NCI-H187 (cell line): ENCODE results near the gene RPL36.
A peak's percentile ranks its signal among the peaks of the same experiment; 100 is the strongest.

Source experiments
- DNase-seq, 2 experiments: peaks; one replicate each; lab custom pipeline; 2025; lab: John Stamatoyannopoulos, UW

Gene RPL36

DNA sequence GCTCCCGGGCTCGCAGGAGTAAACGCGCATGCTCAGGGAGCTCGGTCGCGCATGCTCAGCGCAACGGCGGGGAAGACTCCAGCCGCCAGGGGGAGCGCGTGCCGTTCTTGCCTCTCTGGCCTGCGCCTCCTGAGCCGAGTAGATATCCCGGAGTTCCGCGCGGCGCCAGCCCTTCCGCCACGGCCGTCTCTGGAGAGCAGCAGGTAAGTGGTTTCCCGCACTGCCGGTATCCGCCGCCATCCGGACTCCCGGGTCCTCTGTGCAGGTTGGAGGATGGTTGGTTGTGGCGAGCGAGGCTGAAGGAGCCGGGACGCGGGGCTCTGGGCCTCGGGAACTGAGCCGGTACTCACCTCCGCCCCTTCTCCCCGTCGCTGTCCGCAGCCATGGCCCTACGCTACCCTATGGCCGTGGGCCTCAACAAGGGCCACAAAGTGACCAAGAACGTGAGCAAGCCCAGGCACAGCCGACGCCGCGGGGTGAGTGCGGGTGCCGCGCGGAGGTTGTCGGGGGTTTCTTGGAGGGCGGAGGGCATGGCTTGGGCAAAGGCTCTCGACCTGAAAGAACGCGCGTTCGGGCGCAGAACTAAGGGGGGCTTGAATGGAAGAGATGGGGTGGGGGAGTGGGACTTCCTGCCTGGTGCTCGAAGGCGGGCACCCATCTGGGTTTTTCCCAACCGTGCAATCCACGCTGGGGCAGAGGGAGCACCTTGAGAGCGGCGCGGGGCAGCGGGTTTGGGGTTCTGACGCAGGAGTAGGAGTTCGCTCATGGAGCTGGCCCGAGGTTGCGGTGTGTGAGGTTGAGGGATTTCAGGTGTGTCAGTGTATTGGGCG, at the start of gene RPL36:
Gene RPL36, plus strand, starts transcription at position 171 of the 830 bp plus-strand sequence. Its CDS starts 213 bp downstream, at position 384.
- peak; percentile 78 to 81 for DNase-seq

DNA sequence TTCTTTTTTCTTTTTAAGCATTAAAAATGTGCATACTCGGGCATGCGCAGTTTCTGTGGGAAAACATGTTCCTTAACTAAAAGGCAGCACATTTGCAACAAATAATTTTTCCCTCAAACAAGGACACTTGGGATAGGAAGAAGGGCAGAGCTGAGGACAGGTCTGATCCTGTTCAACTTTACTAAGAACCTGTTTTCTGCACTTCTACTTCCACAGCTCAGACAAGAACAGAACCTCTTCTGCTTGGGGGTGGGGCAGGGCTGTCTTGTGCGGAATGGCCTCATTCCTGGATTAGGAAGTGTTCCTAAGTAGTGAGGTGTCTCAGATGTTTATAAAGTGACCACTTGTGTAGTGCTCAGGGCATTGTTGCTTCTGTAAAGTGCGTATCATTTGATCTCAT, 48.9 kb upstream of the RPL36 start:
- no peak for DNase-seq

DNA sequence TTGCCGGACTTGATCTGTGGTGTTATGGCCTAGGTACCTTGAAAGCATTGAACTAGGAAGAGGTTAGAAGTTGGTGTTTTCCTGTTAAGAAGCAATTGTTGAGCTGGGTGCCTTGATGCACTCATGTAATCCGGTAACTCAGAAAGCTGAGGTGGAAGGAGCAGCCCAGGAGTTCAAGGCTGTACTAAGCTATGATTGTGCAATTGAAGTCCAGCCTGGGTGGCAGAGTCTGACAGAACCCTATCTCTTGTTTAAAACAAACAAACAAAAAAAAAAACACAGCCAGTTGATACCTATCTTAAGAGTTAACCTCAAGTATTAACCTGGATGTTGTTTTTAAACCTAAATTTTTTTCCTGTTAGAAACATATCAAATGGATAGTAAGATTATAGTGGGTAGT, 47.9 kb upstream of the RPL36 start:
- DNase-seq, result no peak

DNA sequence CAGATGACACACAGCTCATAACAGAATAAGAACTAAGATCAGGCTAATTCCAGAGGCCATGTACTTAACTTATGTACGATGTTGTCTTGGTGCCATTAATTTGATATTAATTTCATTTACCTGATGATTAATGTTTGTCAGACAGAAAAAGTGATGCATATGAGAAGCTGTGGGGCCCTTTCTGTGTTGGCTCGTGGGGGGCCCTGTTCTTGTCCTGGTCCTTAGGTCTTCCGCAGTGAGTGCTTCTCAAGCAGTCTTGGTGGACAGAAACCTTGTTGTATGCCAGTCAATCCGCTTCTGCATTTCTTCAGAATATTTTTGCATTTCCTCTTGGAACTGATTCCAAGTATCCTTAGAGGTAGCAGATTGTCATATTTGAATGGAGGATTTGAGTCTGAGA, 47.0 kb upstream of the RPL36 start:
- no peak for DNase-seq

DNA sequence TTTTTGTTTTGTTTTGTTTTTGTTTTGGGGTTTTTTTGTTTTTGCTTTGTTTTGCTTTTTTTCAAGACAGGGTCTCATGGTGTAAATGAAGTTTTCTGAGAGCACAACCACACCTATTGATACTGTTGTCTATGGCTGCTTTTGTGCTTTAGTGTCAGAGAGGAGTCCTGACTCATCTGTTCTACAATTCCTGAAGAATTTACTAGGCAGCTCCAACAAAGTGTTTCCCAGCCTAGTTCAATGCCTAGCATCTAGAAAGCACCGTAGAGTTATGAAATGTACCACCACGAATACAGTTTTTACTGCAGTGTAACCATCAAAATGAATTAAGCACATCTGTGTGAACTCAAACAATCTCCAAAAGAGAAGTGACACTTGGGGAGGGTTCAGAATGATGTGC, 46.1 kb upstream of the RPL36 start:
- DNase-seq, result no peak

DNA sequence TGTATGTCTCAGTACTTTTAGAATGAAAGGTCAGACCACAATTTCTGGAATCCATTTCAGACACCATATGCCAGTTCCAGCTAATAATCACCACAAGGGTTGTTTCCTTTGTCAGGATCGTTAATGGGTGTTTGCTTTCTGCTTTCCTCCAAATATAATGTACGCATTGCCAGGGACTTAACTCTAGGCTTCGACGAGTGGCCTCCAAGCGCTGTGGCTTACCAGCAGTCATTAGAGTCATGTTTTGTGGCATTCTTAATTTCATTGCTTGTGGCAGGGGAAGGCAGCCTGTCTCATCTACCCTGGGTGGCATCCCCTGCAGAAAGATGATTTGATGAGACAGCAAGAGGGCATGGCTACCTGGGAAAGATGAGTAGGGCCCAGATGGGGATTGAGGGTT, 44.7 kb upstream of the RPL36 start:
- no peak for DNase-seq

DNA sequence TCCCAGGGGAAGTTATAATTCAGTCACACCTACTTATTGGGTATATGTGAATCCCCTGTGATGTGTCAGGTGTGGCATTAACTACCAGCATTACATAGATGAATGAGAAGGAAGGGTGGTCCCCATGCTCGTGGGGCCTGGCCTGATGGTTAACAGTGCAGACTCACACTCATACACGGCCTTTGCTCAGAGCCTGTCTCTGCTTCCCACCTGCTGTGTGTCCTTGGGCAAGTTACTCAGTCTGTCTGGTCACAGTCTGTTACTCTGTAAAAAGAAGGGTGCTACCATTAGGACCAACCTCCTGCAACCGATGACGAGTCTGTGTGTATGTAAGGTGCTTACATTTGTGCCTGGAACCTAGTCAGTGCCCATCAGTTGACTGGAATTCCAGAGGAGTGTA, 43.4 kb upstream of the RPL36 start:
- no peak for DNase-seq

DNA sequence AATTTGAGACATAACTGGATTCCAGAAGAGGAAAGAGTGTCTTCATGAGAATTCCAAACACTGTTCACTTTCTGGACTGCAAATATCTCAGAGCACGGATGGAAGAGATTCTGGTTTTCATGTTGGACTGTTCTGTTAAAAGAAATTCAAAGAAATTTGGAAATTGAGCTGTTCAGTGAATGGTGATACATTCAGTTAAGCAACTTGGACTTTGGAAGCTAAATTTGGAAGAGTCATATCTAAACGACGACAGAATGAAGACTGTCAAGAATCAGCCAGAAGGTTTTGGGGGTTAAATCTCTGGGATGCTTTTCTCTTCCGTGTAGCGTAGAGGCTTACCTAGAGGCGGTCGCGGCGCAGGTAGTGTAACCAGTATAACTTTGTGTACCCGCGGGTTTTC, 41.6 kb upstream of the RPL36 start:
- DNase-seq, result no peak

DNA sequence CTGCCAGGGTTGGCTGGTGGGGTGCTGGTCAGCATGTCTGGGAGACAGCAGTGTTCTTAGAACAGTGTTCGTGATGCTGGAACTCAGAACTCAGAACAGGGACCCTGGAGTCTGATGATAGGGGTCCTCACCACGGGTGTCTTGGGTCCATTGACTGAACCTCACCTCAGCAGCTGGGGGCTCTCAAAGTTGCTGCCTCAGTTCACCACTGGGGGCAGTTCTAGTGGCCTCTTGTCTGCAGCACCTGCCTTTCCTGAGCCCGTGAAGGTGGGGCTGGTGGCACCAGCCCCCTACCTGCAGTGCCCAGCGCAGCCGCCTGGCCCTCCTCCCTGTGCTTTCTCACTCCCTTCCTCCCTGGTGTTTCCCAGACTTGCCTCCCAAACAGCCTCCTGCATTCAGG, 38.7 kb upstream of the RPL36 start:
- DNase-seq, result no peak

DNA sequence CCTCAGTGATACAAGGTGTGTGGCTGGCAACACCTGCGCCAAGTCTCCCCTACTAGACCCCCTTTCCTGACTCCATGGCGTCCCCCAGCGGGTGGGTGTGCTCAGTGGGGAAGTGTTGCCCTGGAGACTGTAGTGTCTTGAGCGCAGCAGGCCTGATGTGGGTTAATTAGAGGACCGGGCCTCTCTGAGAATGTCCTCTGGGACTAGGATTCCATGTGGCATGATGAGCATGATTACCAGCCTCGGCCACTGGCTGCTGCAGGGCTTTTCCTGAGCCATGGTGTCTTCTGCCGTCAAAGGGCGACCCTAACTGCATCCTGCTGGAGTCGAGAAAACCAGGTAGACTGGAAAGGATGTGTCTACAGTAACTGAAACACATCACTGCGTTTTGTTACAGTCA, 37.8 kb upstream of the RPL36 start:
- no peak for DNase-seq

DNA sequence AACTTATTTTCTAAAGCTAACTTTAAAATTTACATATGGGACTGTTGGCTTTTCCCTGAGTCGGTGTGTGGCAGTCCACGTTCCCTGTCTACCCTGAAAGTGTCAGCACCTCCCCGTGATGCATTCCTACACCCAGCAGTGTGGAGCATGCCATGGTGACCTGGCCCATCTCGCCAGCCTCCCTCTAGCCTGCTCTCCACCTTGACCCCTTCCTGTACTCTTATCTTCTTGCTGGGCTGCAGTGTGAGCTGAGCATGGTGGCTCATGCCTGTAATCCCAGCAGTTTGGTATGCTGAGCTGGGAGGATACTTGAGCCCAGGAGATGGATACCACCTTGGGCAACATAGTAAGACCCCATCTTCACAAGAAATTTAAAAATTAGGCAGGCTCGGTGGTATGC, 35.2 kb upstream of the RPL36 start:
- DNase-seq, result no peak

DNA sequence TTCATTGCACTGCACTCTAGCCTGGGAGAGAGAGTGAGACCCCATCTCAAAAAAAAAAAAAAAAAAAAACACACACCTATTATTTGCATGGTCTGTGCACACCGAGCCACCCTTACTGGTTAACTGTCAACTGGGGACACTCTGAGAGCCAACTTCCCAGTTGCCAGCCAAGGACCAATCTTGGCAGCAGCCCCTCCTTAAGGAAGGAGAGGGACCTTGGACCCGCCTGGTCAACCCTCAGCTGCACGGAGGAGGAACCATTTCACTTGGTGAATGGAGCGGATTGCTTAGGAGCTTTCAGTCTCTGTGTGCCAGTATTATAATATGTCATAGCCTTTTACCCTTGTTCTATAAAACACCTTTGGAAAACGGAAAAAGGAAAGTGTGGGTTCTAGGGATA, 34.7 kb upstream of the RPL36 start:
- DNase-seq, result no peak

DNA sequence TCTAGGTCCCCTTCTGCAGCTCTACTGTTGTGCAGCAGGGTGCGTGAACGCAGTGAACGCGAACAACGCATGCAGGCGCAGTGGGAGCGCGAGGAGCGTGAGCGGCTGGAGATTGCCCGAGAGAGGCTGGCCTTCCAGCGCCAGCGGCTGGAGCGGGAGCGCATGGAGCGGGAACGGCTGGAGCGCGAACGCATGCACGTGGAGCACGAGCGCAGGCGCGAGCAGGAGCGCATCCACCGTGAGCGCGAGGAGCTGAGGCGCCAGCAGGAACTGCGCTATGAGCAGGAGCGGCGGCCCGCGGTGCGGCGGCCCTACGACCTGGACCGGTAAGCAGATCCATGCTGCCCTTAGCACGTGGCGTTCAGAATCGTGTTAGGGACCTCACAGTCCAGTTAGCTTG, 28.6 kb upstream of the RPL36 start:
- DNase-seq, result no peak

DNA sequence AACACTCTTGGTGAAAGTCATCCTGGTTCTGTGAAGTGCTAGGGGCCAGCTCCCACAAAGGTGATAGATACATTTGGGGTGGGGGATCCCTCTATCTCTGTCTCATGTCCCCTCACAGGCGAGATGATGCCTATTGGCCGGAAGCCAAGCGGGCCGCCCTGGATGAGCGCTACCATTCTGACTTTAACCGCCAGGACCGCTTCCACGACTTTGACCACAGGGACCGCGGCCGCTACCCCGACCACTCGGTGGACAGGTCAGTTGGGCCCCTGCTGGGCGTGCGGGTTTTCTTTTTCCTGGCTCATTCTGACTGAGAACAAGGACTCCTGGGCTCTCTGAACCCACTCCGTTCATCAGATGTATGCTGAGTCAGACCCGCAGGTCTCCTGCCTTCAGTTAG, 26.2 kb upstream of the RPL36 start:
- DNase-seq, result no peak

DNA sequence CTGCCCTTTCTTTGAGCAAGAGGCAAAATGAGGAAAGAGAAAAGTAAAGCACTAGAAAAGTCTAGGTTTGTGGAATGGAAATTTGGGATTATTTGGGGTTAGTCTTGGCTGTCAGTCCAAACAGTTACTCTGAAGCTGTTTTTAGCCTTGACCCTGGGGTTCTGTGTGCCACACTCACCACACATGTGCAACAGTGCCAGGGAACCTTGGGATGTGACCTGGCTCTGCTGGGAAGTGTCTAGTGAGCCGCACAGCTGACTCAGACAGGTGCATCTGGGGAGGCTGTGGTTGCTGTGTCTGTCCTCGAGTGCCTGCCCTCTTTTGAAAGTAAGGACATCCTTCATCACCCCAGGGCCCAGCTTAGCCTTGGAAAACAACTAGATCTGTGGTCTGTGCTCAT, 25.6 kb upstream of the RPL36 start:
- no peak for DNase-seq

DNA sequence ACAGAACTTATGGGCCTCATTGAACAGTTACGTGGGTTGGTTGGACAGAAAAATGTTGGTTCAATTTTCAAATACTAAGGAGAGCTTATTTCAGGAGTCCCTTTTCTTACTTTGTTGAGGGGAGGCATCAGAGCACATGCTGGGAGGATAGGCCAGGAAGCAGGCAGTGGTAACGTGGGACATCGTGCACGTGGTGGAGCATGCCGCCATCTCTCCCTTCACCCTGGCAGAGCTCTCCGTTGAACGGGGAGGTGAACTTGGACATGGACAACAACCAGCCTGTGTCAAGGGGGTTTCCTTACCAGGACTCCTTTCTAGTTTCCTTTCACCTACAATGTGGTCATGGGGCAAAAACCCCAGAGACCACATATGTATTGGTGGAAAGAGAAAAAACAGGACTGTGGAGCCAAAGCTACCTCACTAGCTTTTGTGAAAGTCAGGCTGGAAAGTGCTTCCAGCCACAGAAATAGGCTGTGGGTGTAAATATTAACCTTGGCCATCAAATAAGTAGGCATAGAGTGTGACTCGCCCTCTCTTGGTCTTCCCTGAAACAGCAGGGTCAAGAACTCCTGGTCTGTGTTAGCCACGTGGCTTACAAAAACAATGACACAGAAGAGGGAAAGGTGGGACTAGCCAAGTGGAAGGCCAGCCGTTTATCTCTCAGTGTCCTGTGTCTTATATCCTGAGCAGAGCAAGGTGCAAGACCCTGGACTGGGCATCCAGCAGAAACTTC, 24.1 kb upstream of the RPL36 start:
- DNase-seq, result no peak

DNA sequence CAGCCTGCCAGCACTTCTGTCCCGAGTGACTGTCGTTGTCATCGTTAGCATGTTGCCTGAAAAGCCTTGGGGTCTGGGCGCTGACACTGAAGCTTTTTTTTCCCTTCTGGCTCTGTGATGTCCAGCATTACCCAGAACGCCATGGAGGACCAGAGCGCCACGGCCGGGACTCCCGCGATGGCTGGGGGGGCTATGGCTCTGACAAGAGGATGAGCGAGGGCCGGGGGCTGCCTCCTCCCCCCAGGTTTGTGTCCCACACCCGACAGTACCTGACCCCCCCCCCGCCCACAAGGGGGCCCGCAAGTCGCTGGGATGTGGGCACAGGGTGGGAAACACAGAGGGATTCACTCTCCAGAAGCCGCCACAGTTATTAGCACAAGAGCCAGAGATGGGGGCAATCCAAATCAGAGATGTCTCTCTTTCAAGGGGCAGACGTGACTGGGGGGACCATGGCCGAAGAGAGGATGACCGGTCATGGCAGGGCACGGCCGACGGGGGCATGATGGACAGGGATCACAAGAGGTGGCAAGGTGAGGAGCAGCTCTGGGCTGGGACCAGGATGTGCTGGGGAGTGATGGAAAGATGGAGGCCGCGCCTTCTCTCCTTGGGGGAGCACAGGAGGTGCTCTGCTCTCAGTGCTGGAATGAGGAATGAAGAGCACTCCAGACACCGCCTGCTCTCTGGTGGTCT, 23.0 kb upstream of the RPL36 start:
- no peak for DNase-seq

DNA sequence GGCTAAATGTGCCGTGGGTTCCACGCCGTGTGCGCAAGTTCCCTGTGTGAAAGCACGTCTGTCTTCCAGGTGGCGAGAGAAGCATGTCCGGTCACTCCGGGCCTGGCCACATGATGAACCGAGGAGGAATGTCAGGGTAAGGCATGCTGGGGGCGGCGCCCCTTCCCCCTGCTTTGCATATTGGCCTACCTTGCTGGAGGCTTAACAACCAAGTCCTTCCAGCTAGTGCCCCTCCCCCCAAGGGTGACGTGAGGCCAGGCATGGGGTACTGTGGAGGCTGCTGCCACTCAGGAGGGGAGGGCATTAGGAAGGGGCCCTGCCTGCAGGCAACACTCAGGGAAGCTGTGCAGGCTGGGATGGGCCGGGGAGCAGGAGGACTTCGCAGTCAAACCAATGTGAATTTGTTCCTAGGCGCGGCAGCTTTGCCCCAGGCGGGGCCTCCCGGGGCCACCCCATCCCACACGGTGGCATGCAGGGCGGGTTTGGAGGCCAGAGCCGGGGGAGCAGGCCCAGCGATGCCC, 22.3 kb upstream of the RPL36 start:
- no peak for DNase-seq

DNA sequence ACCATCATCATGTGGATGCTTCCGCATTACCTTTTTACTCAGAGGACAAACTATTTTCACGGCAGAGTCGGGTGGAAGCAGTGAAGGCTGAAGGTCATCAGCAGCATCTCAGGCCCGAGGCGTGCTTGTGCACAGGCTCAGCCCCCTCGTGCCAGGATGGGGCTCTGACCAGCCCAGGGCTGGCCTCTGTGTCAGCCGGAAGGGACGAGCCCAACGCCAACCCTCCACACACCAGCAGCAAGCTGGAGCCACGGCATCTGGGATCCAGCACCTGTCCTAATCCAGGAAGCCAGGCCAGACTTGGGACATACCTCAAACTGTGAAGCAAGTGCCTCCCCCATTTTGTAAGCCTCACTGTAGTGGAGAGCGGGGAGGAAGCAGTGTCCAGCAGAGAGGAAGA, 20.9 kb upstream of the RPL36 start:
- DNase-seq, result no peak

DNA sequence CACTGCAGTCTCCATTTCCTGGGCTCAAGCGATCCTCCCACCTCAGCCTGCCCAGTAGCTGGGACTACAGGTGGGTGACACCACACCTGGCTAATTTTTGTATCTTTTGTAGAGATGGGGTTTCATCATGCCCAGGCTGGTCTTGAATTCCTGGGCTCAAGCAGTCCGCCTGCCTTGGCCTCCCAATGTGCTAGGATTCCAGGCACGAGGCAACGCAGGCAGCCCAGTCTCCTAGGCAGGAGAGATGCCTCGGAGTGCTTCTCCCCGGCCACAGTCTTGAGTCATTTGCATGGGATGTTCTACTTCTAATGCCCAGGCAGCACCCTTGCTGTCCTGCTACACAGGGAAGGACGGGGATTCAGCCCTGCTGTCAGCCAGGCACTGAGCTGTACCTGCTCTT, 18.5 kb upstream of the RPL36 start:
- DNase-seq, result no peak

DNA sequence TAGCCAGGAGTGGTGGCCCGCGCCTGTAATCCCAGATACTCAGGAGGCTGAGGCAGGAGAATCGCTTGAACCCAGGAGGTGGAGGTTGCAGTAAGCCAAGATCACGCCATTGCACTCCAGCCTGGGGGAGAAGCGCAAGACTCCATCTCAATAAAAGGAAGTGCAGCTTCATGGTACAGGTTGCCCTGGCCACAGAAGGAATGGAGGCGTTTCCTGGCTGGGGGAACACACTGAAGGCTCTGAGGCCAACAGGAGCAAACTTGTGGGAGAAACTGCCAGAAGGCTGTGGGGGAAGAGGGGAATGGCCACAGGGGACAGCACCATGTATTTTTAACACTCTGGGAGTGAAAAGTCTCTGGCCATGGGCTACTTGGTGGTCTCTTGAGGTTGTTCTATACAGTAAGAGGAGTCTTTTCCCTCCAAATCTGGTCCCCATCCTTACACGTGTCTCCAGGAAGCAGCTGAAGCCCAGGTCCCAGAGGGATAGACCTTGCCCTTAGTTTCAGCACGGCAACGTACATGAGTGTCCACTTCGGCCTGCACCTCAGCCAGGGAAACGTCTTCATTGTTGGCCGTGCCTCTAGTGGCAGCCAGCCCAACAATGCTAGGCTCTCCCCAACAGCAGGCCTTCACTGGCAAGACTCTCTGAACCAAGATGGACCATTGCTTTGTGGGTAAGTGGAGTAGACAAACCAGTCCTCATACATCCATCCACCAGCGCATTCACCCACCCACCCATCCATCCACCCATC, 17.2 kb upstream of the RPL36 start:
- DNase-seq, result no peak

DNA sequence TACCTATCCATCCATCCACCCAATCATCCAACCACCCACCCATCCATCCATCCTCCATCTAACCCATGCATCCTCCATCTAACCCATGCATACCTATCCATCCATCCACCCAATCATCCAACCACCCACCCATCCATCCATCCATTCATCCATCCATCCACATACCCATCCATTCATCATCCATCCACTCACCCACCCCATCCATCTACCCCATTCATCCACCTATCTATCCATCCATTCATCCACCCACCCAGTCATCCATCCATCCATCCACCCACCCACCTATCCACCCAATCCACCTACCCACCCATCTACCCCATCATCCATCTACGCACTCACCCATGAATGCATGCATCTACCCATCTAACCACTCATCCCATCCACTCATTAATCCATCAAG, 16.3 kb upstream of the RPL36 start:
- DNase-seq, result no peak
